Nephron progenitor cell (in vitro differentiated cells): Measurements from ENCODE around the gene MELTF.
A peak's percentile ranks its signal among the peaks of the same experiment; 100 is the strongest.

Source experiments
- DNase-seq: peaks from one replicate; pipeline ENCODE4 v3.0.0; 2021
- H3K27ac Mint-ChIP-seq: 2 replicates; pipeline ENCODE4 v1.8.0; 2021; ENCODE audit warnings: mild to moderate bottlenecking, moderate library complexity, mixed read lengths
- H3K27me3 Mint-ChIP-seq: 2 replicates; pipeline ENCODE4 v1.8.0; 2021; ENCODE audit warnings: mild to moderate bottlenecking, low read depth, mixed read lengths; ENCODE audit not compliant: poor library complexity
- H3K36me3 Mint-ChIP-seq: 2 replicates; pipeline ENCODE4 v1.8.0; 2021; ENCODE audit warnings: low read depth, mixed read lengths
- H3K4me1 Mint-ChIP-seq: 2 replicates; pipeline ENCODE4 v1.8.0; 2021; ENCODE audit warnings: mixed read lengths
- H3K4me3 Mint-ChIP-seq: 2 replicates; pipeline ENCODE4 v1.8.0; 2021; ENCODE audit warnings: mild to moderate bottlenecking, moderate library complexity, mixed read lengths
- H3K9me3 Mint-ChIP-seq: 2 replicates; pipeline ENCODE4 v1.8.0; 2021; ENCODE audit warnings: mild to moderate bottlenecking, moderate library complexity, mixed read lengths
- CTCF ChIP-seq: fragments of 200-600 bp; sonication (generic); IDR thresholded peaks from 2 replicates; pipeline ENCODE4 v1.5.0; 2021; ENCODE audit warnings: antibody characterized with exemption

Gene MELTF

GRCh38 chr3:196987022-196987421 lies 42.6 kb downstream of the MELTF start:
- Mint-ChIP-seq H3K4me3 (no peak overlapping the region), H3K9me3 (peaks cover 16% of the 10 kb centered on the region), H3K27me3 (peaks cover 9% of the 10 kb centered on the region), H3K27ac (no peak overlapping the region), H3K4me1 (peaks cover 40% of the 10 kb centered on the region), H3K36me3 (peaks cover 7% of the 10 kb centered on the region)
- TF ChIP-seq CTCF: no peak
- DNase-seq: no peak

- no peak for TF ChIP-seq CTCF
- Mint-ChIP-seq H3K4me1 (peaks cover 40% of the 10 kb centered on the region), H3K27me3 (peaks cover 15% of the 10 kb centered on the region), H3K36me3 (peaks cover 13% of the 10 kb centered on the region), H3K9me3 (peaks cover 23% of the 10 kb centered on the region), H3K4me3 (no peak overlapping the region), H3K27ac (no peak overlapping the region)
- no peak for DNase-seq
Measured at GRCh38 chr3:196985954-196986885, 43.4 kb downstream of the MELTF start.

- H3K4me3 Mint-ChIP-seq: no peak overlapping the region
- H3K9me3 Mint-ChIP-seq: peaks cover 29% of the 10 kb centered on the region
- H3K27me3 Mint-ChIP-seq: peaks cover 15% of the 10 kb centered on the region
- H3K4me1 Mint-ChIP-seq: peaks cover 32% of the 10 kb centered on the region
- H3K27ac Mint-ChIP-seq: no peak overlapping the region
- no peak for TF ChIP-seq CTCF
- no peak for DNase-seq
- H3K36me3 Mint-ChIP-seq: peaks cover 14% of the 10 kb centered on the region
Measured at GRCh38 chr3:196985298-196985697, 44.3 kb downstream of the MELTF start.

GRCh38 chr3:196983186-196983585 lies 46.4 kb downstream of the MELTF start:
- no peak for TF ChIP-seq CTCF
- Mint-ChIP-seq H3K4me3 (no peak overlapping the region), H3K9me3 (peaks cover 29% of the 10 kb centered on the region), H3K4me1 (peaks cover 34% of the 10 kb centered on the region), H3K36me3 (peaks cover 14% of the 10 kb centered on the region), H3K27ac (no peak overlapping the region), H3K27me3 (peaks cover 17% of the 10 kb centered on the region)
- DNase-seq: no peak

GRCh38 chr3:196981657-196982056 lies 48.0 kb downstream of the MELTF start:
- TF ChIP-seq CTCF: no peak
- Mint-ChIP-seq H3K4me3 (no peak overlapping the region), H3K9me3 (peaks cover 29% of the 10 kb centered on the region), H3K27ac (no peak overlapping the region), H3K36me3 (peaks cover 14% of the 10 kb centered on the region), H3K4me1 (peaks cover 26% of the 10 kb centered on the region), H3K27me3 (peaks cover 19% of the 10 kb centered on the region)
- no peak for DNase-seq

GRCh38 chr3:196979545-196979944 lies 50.1 kb downstream of the MELTF start:
- Mint-ChIP-seq H3K4me1 (peaks cover 23% of the 10 kb centered on the region), H3K27ac (peak overlapping the region; percentile 59)
- no peak for DNase-seq

More at GRCh38 chr3:196979545-196979944, 50.1 kb downstream of the MELTF start:
- no peak for TF ChIP-seq CTCF
- H3K9me3 Mint-ChIP-seq: peaks cover 29% of the 10 kb centered on the region
- H3K4me3 Mint-ChIP-seq: no peak overlapping the region
- peaks cover 22% of the 10 kb centered on the region for H3K27me3 Mint-ChIP-seq
- H3K36me3 Mint-ChIP-seq: peaks cover 14% of the 10 kb centered on the region
